K562 (cell line): ENCODE data around the gene SFXN3. TPM values are rescaled to one million over a fixed set of nuclear protein-coding genes. Genes with fewer than 3 reads are reported as not detected.

Source experiments
- CBX8 ChIP-seq: fragments of 200-600 bp; sonication (generic); IDR thresholded peaks from 2 replicates; pipeline ENCODE4 v1.6.1; 2012; ENCODE audit warnings: borderline replicate concordance, mixed run types, low read depth, mild to moderate bottlenecking, moderate library complexity, mixed read lengths, low read length, control low read depth, inconsistent platforms; ENCODE audit not compliant: poor library complexity, severe bottlenecking; ENCODE audit errors: extremely low read depth
- GTF3C2 ChIP-seq: IDR thresholded peaks from 3 replicates; pipeline ENCODE4 v1.6.1; 2011; ENCODE audit warnings: borderline replicate concordance, mild to moderate bottlenecking, moderate library complexity; ENCODE audit not compliant: insufficient read length; ENCODE audit errors: extremely low read depth
- HDAC6 ChIP-seq: IDR thresholded peaks from 2 replicates; pipeline ENCODE4 v1.6.1; 2012; ENCODE audit warnings: low read depth, mild to moderate bottlenecking, control low read depth, inconsistent platforms, low read length, moderate library complexity
- JUNB ChIP-seq: fragments of 450-650 bp; formaldehyde crosslinking; conservative IDR thresholded peaks from 2 replicates; pipeline ENCODE4 v1.4.0; 2020; ENCODE audit warnings: mild to moderate bottlenecking
- KLF1 ChIP-seq: fragments of 450-650 bp; IDR thresholded peaks from 2 replicates; pipeline ENCODE4 v1.6.1; 2016; ENCODE audit warnings: missing genetic modification characterization, missing compliant biosample characterization
- MAFG ChIP-seq: fragments of 450-650 bp; conservative IDR thresholded peaks from 2 replicates; pipeline ENCODE4 v1.6.1; 2016; ENCODE audit warnings: missing genetic modification characterization, missing compliant biosample characterization
- MAZ ChIP-seq, 2 experiments: fragments of 450-650 bp in 1 of 2; sonication (generic) in 1 of 2; formaldehyde crosslinking; IDR thresholded peaks in 1 of 2; conservative IDR thresholded peaks in 1 of 2; 2 replicates each; pipeline versions ENCODE4 v1.4.0 to v1.5.0; 2020; ENCODE audit warnings: mild to moderate bottlenecking in 1 of 2, missing genetic modification reagents in 1 of 2
- MLX ChIP-seq, 2 experiments: fragments of 450-650 bp in 1 of 2; sonication (generic) in 1 of 2; formaldehyde crosslinking; conservative IDR thresholded peaks; 2 replicates each; pipeline versions ENCODE4 v1.4.0 to v1.8.1; 2020 to 2022; ENCODE audit warnings: mild to moderate bottlenecking in 1 of 2, missing genetic modification reagents in 1 of 2
- NFXL1 ChIP-seq: fragments of 450-650 bp; formaldehyde crosslinking; IDR thresholded peaks from 2 replicates; pipeline ENCODE4 v1.4.0; 2021; ENCODE audit warnings: mild to moderate bottlenecking
- NR4A1 ChIP-seq, 2 experiments: fragments of 250-450 bp in 1 of 2; fragments of 450-650 bp in 1 of 2; sonication (Bioruptor Pico) in 1 of 2; IDR thresholded peaks; 2 replicates each; pipeline versions ENCODE4 v1.4.0 to v1.6.1; 2016 to 2020; ENCODE audit warnings: mild to moderate bottlenecking in 2 of 2, missing compliant biosample characterization in 1 of 2, missing genetic modification characterization in 1 of 2, moderate library complexity in 1 of 2
- THAP7 ChIP-seq: fragments of 250-450 bp; sonication (Bioruptor Pico); IDR thresholded peaks from 2 replicates; pipeline ENCODE4 v1.5.0; 2021
- YY1 ChIP-seq, 3 experiments: IDR thresholded peaks; 2 replicates each; pipeline ENCODE4 v1.6.1; 2011; ENCODE audit warnings: low read length in 2 of 3, mild to moderate bottlenecking in 2 of 3, moderate library complexity in 2 of 3, borderline replicate concordance in 1 of 3, control low read depth in 1 of 3, low read depth in 1 of 3; ENCODE audit not compliant: insufficient read depth in 3 of 3, insufficient replicate concordance in 2 of 3, control insufficient read depth in 1 of 3, insufficient read length in 1 of 3; ENCODE audit errors: extremely low read depth in 1 of 3
- ZBTB17 ChIP-seq: fragments of 450-650 bp; formaldehyde crosslinking; IDR thresholded peaks from 2 replicates; pipeline ENCODE4 v1.4.0; 2020; ENCODE audit warnings: mild to moderate bottlenecking
- ZNF224 ChIP-seq: sonication (generic); formaldehyde crosslinking; IDR thresholded peaks from 2 replicates; pipeline ENCODE4 v1.8.0; 2022; ENCODE audit warnings: mild to moderate bottlenecking, missing genetic modification reagents
- ZNF778 ChIP-seq: fragments of 450-650 bp; formaldehyde crosslinking; IDR thresholded peaks from 2 replicates; pipeline ENCODE4 v1.4.0; 2020; ENCODE audit warnings: mild to moderate bottlenecking, moderate library complexity
- polyA plus RNA-seq, 8 experiments: library from polyadenylated mRNA; depleted of rRNA in 4 of 8; stranded (reverse) in 5 of 8; unstranded in 3 of 8; fragments of >200 nt; fragmentation: Nextera tagmentation in 2 of 8; fragmentation: Illumina TruSeq in 1 of 8; extraction: Ambion mirVana in 2 of 8; extraction: Trizol in 1 of 8; gene quantifications; 2 replicates each; pipeline versions ENCODE4 v1.2.1 to v1.2.3, GENCODE V29; 2011 to 2014; ENCODE audit warnings: inconsistent platforms in 1 of 8, missing spikeins in 1 of 8
- total RNA-seq, 7 experiments: library from RNA; depleted of rRNA in 6 of 7; stranded (reverse); fragments of >200 nt in 6 of 7; fragmentation: Illumina TruSeq in 2 of 7; extraction: Trizol in 2 of 7; gene quantifications; 2 replicates each; pipeline versions ENCODE4 v1.2.1 to v1.2.3, GENCODE V29; 2011 to 2021; ENCODE audit warnings: low replicate concordance in 1 of 7
- TF ChIP-seq, protein P1 (sequence below): sonication (generic); formaldehyde crosslinking; IDR thresholded peaks from 2 replicates; pipeline ENCODE4 v1.8.0; 2022; ENCODE audit warnings: missing genetic modification reagents, mild to moderate bottlenecking, moderate library complexity, borderline replicate concordance
- TF ChIP-seq, protein P2 (sequence below): fragments of 450-650 bp; IDR thresholded peaks from 2 replicates; pipeline ENCODE4 v1.7.0; 2016; ENCODE audit warnings: borderline replicate concordance

SFXN3 gene
- total and polyA plus RNA-seq, 9 of the 15 experiments (the other 6 are each of a cell fraction or from before 2014, with no cell fraction given): 0.24 to 4.6 (median 0.86) TPM

GRCh38 chr10:101018600-101019439 lies 12.2 kb upstream of the SFXN3 start (continued):
- TF ChIP-seq, protein P1, sequence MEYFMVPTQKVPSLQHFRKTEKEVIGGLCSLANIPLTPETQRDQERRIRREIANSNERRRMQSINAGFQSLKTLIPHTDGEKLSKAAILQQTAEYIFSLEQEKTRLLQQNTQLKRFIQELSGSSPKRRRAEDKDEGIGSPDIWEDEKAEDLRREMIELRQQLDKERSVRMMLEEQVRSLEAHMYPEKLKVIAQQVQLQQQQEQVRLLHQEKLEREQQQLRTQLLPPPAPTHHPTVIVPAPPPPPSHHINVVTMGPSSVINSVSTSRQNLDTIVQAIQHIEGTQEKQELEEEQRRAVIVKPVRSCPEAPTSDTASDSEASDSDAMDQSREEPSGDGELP (CRISPR knock-in tag): peak; percentile 86
- no peak for TF ChIP-seq ZNF224 (CRISPR knock-in tag)
- TF ChIP-seq HDAC6: no peak
- TF ChIP-seq JUNB (CRISPR knock-in tag): no peak
- TF ChIP-seq ZNF778 (CRISPR knock-in tag): no peak
- TF ChIP-seq YY1 (IDR thresholded peaks at IDR 0.05; ENCODE audit: borderline replicate concordance in 1 of 3, control insufficient read depth in 1 of 3, extremely low read depth in 1 of 3, insufficient read depth in 3 of 3, insufficient read length in 1 of 3, insufficient replicate concordance in 2 of 3, low read depth in 1 of 3, low read length in 2 of 3): no peak
- TF ChIP-seq MAFG (tag): no peak
- TF ChIP-seq, protein P2, sequence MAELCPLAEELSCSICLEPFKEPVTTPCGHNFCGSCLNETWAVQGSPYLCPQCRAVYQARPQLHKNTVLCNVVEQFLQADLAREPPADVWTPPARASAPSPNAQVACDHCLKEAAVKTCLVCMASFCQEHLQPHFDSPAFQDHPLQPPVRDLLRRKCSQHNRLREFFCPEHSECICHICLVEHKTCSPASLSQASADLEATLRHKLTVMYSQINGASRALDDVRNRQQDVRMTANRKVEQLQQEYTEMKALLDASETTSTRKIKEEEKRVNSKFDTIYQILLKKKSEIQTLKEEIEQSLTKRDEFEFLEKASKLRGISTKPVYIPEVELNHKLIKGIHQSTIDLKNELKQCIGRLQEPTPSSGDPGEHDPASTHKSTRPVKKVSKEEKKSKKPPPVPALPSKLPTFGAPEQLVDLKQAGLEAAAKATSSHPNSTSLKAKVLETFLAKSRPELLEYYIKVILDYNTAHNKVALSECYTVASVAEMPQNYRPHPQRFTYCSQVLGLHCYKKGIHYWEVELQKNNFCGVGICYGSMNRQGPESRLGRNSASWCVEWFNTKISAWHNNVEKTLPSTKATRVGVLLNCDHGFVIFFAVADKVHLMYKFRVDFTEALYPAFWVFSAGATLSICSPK: no peak
- TF ChIP-seq CBX8: no peak
- TF ChIP-seq NFXL1 (CRISPR knock-in tag): no peak
- TF ChIP-seq KLF1 (tag): no peak
- no peak for TF ChIP-seq MLX (CRISPR knock-in tag; conservative IDR thresholded peaks at IDR 0.05)
- TF ChIP-seq THAP7 (CRISPR knock-in tag): no peak
- 0 out of 2 replicates have a peak, but pooled peaks have one; percentile 22 for TF ChIP-seq ZBTB17 (CRISPR knock-in tag)
- 0 out of 4 replicates have a peak, but pooled peaks of 1 of the 2 experiments have one; percentile 27 for TF ChIP-seq MAZ (CRISPR knock-in tag; conservative IDR thresholded peaks at IDR 0.05 in 1 of 2, IDR thresholded peaks at IDR 0.05 in 1 of 2)
- TF ChIP-seq NR4A1 (CRISPR knock-in tag; IDR thresholded peaks at IDR 0.05): no peak
- no peak for TF ChIP-seq NR4A1 (tag; IDR thresholded peaks at IDR 0.05)
- TF ChIP-seq GTF3C2: no peak
